Activated CD4-positive, alpha-beta T cell treated with anti-CD3 and anti-CD28 coated beads for 24 hours (primary cell): ENCODE data around the gene IFIT1B.
"Not testable (repeated sequence)": the region's sequence is repeated elsewhere in the genome, so short reads cannot be mapped to it uniquely, and the experiment has no call there.

Source experiments
- DNase-seq, 2 donors: peaks; one replicate each; pipeline ENCODE4 v3.0.0-alpha.2; 2020; ENCODE audit warnings: low read depth in 2 of 2

The IFIT1B gene

GRCh38 chr10:89377705-89378637 is at the start of gene IFIT1B:
TSS of gene IFIT1B (plus strand) at chr10:89378056. CDS start at chr10:89378136, 80 bp downstream.
- DNase-seq, result no peak

- no peak for DNase-seq
Measured at GRCh38 chr10:89329151-89329550, 48.7 kb upstream of the IFIT1B start.

- not testable (repeated sequence) for DNase-seq
Measured at GRCh38 chr10:89330014-89330413, 47.8 kb upstream of the IFIT1B start.

GRCh38 chr10:89330537-89331212 is 47.2 kb upstream of the IFIT1B start:
- no peak for DNase-seq

GRCh38 chr10:89331487-89332122 is 46.3 kb upstream of the IFIT1B start:
- not testable (repeated sequence) for DNase-seq

GRCh38 chr10:89332123-89332633 is 45.7 kb upstream of the IFIT1B start:
- peak in 1 of 2 donors; percentile 14 for DNase-seq

GRCh38 chr10:89335226-89335625 is 42.6 kb upstream of the IFIT1B start:
- no peak for DNase-seq

GRCh38 chr10:89336241-89336640 is 41.6 kb upstream of the IFIT1B start:
- DNase-seq, result no peak

GRCh38 chr10:89337484-89337883 is 40.4 kb upstream of the IFIT1B start:
- DNase-seq, result peak in 1 of 2 donors; percentile 18

- DNase-seq, result no peak
Measured at GRCh38 chr10:89338713-89339112, 39.1 kb upstream of the IFIT1B start.

GRCh38 chr10:89339875-89340274 is 38.0 kb upstream of the IFIT1B start:
- DNase-seq, result no peak

GRCh38 chr10:89341649-89342048 is 36.2 kb upstream of the IFIT1B start:
- DNase-seq, result no peak

- no peak for DNase-seq
Measured at GRCh38 chr10:89342206-89342958, 35.5 kb upstream of the IFIT1B start.

GRCh38 chr10:89343089-89343767 is 34.6 kb upstream of the IFIT1B start:
- DNase-seq, result no peak

- DNase-seq, result no peak
Measured at GRCh38 chr10:89344156-89344555, 33.7 kb upstream of the IFIT1B start.

GRCh38 chr10:89345367-89346000 is 32.4 kb upstream of the IFIT1B start:
- DNase-seq, result no peak

- no peak for DNase-seq
Measured at GRCh38 chr10:89346405-89347254, 31.2 kb upstream of the IFIT1B start.

- DNase-seq, result no peak
Measured at GRCh38 chr10:89347701-89348457, 30.0 kb upstream of the IFIT1B start.

- no peak for DNase-seq
Measured at GRCh38 chr10:89348481-89348880, 29.4 kb upstream of the IFIT1B start.
